Keratinocyte (primary cell): ENCODE measurements around the gene DLGAP1.

Source experiments
- EZH2 ChIP-seq: IDR thresholded peaks from one replicate; pipeline ENCODE4 v1.6.1; 2012; ENCODE audit warnings: inconsistent platforms, mild to moderate bottlenecking, low read length, moderate library complexity
- TF ChIP-seq, protein P1 (sequence below), 3 experiments: IDR thresholded peaks in 1 of 3; conservative IDR thresholded peaks in 1 of 3; optimal IDR thresholded peaks in 1 of 3; 2 replicates in 2 of 3; 3 replicates in 1 of 3; pipeline versions ENCODE3 to v1.5.1; 2011; ENCODE audit warnings: low read length in 3 of 3, mild to moderate bottlenecking in 3 of 3, moderate library complexity in 2 of 3, control low read depth in 1 of 3, inconsistent platforms in 1 of 3; ENCODE audit not compliant: insufficient read depth in 2 of 3; ENCODE audit errors: extremely low read depth in 1 of 3

GRCh38 chr18:3481696-3482210, 973.4 kb downstream of the DLGAP1 start:
- TF ChIP-seq EZH2 = no peak
- TF ChIP-seq, protein P1, sequence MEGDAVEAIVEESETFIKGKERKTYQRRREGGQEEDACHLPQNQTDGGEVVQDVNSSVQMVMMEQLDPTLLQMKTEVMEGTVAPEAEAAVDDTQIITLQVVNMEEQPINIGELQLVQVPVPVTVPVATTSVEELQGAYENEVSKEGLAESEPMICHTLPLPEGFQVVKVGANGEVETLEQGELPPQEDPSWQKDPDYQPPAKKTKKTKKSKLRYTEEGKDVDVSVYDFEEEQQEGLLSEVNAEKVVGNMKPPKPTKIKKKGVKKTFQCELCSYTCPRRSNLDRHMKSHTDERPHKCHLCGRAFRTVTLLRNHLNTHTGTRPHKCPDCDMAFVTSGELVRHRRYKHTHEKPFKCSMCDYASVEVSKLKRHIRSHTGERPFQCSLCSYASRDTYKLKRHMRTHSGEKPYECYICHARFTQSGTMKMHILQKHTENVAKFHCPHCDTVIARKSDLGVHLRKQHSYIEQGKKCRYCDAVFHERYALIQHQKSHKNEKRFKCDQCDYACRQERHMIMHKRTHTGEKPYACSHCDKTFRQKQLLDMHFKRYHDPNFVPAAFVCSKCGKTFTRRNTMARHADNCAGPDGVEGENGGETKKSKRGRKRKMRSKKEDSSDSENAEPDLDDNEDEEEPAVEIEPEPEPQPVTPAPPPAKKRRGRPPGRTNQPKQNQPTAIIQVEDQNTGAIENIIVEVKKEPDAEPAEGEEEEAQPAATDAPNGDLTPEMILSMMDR (optimal IDR thresholded peaks at IDR 0.05 in 1 of 3, IDR thresholded peaks at IDR 0.05 in 1 of 3, conservative IDR thresholded peaks at IDR 0.05 in 1 of 3; ENCODE audit: extremely low read depth in 1 of 3, insufficient read depth in 2 of 3, low read length in 3 of 3) = peak; percentile 42 to 56 (median 54)
